Keratinocyte (primary cell): ENCODE measurements around the gene CMSS1. TPM values are rescaled to one million over a fixed set of nuclear protein-coding genes. Genes with fewer than 3 reads are reported as not detected.

Source experiments
- DNase-seq: peaks from one replicate; pipeline ENCODE4 v3.0.0-alpha.2; 2011; ENCODE audit warnings: low read depth, missing footprints, low spot score
- FAIRE-seq: peaks from 2 replicates; lab custom pipeline; 2011; peaks lifted over from hg19 to GRCh38; lab: Jason Lieb, UNC
- H2AFZ ChIP-seq: 2 replicates; pipeline ENCODE4 v1.6.0; 2012; ENCODE audit warnings: low read length, control low read depth, inconsistent platforms; ENCODE audit not compliant: control insufficient read depth
- H3K27ac ChIP-seq: 2 replicates; pipeline ENCODE4 v1.5.1; 2011; ENCODE audit warnings: low read length; ENCODE audit not compliant: control insufficient read depth, insufficient read depth
- H3K27me3 ChIP-seq: 3 replicates; pipeline ENCODE4 v1.6.0; 2011; ENCODE audit warnings: low read length; ENCODE audit not compliant: control insufficient read depth, insufficient read depth; ENCODE audit errors: extremely low read depth
- H3K36me3 ChIP-seq, 2 experiments: 2 replicates in 1 of 2; 3 replicates in 1 of 2; pipeline ENCODE4 v1.5.1; 2011; ENCODE audit warnings: low read length in 2 of 2, mild to moderate bottlenecking in 1 of 2; ENCODE audit not compliant: control insufficient read depth in 2 of 2, insufficient read depth in 2 of 2; ENCODE audit errors: extremely low read depth in 1 of 2
- H3K4me1 ChIP-seq: 3 replicates; pipeline ENCODE4 v1.5.1; 2011; ENCODE audit warnings: low read length; ENCODE audit not compliant: control insufficient read depth, insufficient read depth; ENCODE audit errors: extremely low read depth
- H3K4me2 ChIP-seq: 3 replicates; pipeline ENCODE4 v1.6.0; 2011; ENCODE audit warnings: low read depth, low read length; ENCODE audit not compliant: control insufficient read depth, insufficient read depth; ENCODE audit errors: extremely low read depth
- H3K4me3 ChIP-seq, 3 experiments: fragments of 200-600 bp in 1 of 3; sonication (generic) in 1 of 3; 2 replicates in 2 of 3; 3 replicates in 1 of 3; pipeline ENCODE4 v1.5.1; 2011 to 2016; ENCODE audit warnings: low read length in 3 of 3, mild to moderate bottlenecking in 3 of 3, control low read depth in 2 of 3, inconsistent platforms in 1 of 3, low read depth in 1 of 3, mixed read lengths in 1 of 3, mixed run types in 1 of 3, moderate library complexity in 1 of 3; ENCODE audit not compliant: control insufficient read depth in 2 of 3, insufficient read depth in 2 of 3; ENCODE audit errors: extremely low read depth in 1 of 3
- H3K79me2 ChIP-seq: 2 replicates; pipeline ENCODE4 v1.6.0; 2012; ENCODE audit warnings: low read length; ENCODE audit not compliant: control insufficient read depth, insufficient read depth
- H3K9ac ChIP-seq: 3 replicates; pipeline ENCODE4 v1.6.0; 2011; ENCODE audit warnings: low read length; ENCODE audit not compliant: control insufficient read depth, insufficient read depth; ENCODE audit errors: extremely low read depth
- H3K9me1 ChIP-seq: 3 replicates; pipeline ENCODE4 v1.6.0; 2011; ENCODE audit warnings: low read length; ENCODE audit not compliant: control insufficient read depth, insufficient read depth; ENCODE audit errors: extremely low read depth
- H3K9me3 ChIP-seq: 2 replicates; pipeline ENCODE4 v1.5.1; 2012; ENCODE audit warnings: low read depth, low read length; ENCODE audit not compliant: control insufficient read depth
- H4K20me1 ChIP-seq: 3 replicates; pipeline ENCODE4 v1.6.0; 2011; ENCODE audit warnings: low read length; ENCODE audit not compliant: control insufficient read depth, insufficient read depth; ENCODE audit errors: extremely low read depth
- CTCF ChIP-seq, 3 experiments: IDR thresholded peaks in 1 of 3; conservative IDR thresholded peaks in 1 of 3; optimal IDR thresholded peaks in 1 of 3; 2 replicates in 2 of 3; 3 replicates in 1 of 3; pipeline versions ENCODE3 to v1.5.1; 2011; ENCODE audit warnings: low read length in 3 of 3, mild to moderate bottlenecking in 3 of 3, moderate library complexity in 2 of 3, control low read depth in 1 of 3, inconsistent platforms in 1 of 3; ENCODE audit not compliant: insufficient read depth in 2 of 3; ENCODE audit errors: extremely low read depth in 1 of 3
- EZH2 ChIP-seq: IDR thresholded peaks from one replicate; pipeline ENCODE4 v1.6.1; 2012; ENCODE audit warnings: inconsistent platforms, mild to moderate bottlenecking, low read length, moderate library complexity
- dilution Hi-C: fragments of 300-500 bp; cut with MboI; formaldehyde crosslinking; loops from one replicate; pipeline ENCODE4 v1.7.0; 2020; ENCODE audit warnings: low sequenced_read_pairs; ENCODE audit not compliant: extremely low pct_ligation_motif_present
- polyA plus RNA-seq, 5 experiments: library from polyadenylated mRNA; depleted of rRNA in 3 of 5; stranded (reverse) in 3 of 5; stranded (forward) in 1 of 5; unstranded in 1 of 5; fragments of >200 nt; gene quantifications; 1 replicate in 1 of 5; 2 replicates in 3 of 5; 3 replicates in 1 of 5; pipeline versions ENCODE4 v1.2.1 to v1.2.3, GENCODE V29; 2011 to 2012; ENCODE audit warnings: missing spikeins in 2 of 5, low read depth in 1 of 5, low replicate concordance in 1 of 5

The CMSS1 gene
- polyA plus RNA-seq, 1 donor (not counting 4 experiments of a cell fraction or from before 2014, with no cell fraction given), result 37.2 TPM

- Histone ChIP-seq H3K9me1 (no peaks in the 10 kb centered on the region), H3K9me3 (no peaks in the 10 kb centered on the region), H3K4me3 (no peak overlapping the region), H3K79me2 (no peaks in the 10 kb centered on the region), H3K27ac (no peak overlapping the region), H3K4me2 (no peak overlapping the region), H3K9ac (no peak overlapping the region), H3K36me3 (no peaks in the 10 kb centered on the region), H3K27me3 (no peaks in the 10 kb centered on the region), H2AFZ (no peak overlapping the region), H4K20me1 (no peaks in the 10 kb centered on the region), H3K4me1 (no peaks in the 10 kb centered on the region)
- dilution Hi-C loops, result no loop called here
- no peak for DNase-seq
- TF ChIP-seq CTCF (optimal IDR thresholded peaks at IDR 0.05 in 1 of 3, IDR thresholded peaks at IDR 0.05 in 1 of 3, conservative IDR thresholded peaks at IDR 0.05 in 1 of 3; ENCODE audit: extremely low read depth in 1 of 3, insufficient read depth in 2 of 3, low read length in 3 of 3), result no peak
- no peak for FAIRE-seq
Measured at GRCh38 chr3:100184948-100185570, 367.4 kb downstream of the CMSS1 start.

GRCh38 chr3:100185847-100186246 lies 368.2 kb downstream of the CMSS1 start:
- H3K4me1 ChIP-seq, result no peaks in the 10 kb centered on the region
- DNase-seq (no peak), FAIRE-seq (no peak)
- H3K36me3 ChIP-seq, result no peaks in the 10 kb centered on the region
- no peak overlapping the region for H3K27ac ChIP-seq
- no peaks in the 10 kb centered on the region for H4K20me1 ChIP-seq
- no peak overlapping the region for H3K4me2 ChIP-seq
- TF ChIP-seq CTCF (optimal IDR thresholded peaks at IDR 0.05 in 1 of 3, IDR thresholded peaks at IDR 0.05 in 1 of 3, conservative IDR thresholded peaks at IDR 0.05 in 1 of 3; ENCODE audit: extremely low read depth in 1 of 3, insufficient read depth in 2 of 3, low read length in 3 of 3), result no peak
- no peak for TF ChIP-seq EZH2
- H3K9me1 ChIP-seq, result no peaks in the 10 kb centered on the region
- no peak overlapping the region for H2AFZ ChIP-seq
- no peak overlapping the region for H3K9ac ChIP-seq
- H3K4me3 ChIP-seq, result no peak overlapping the region
- H3K27me3 ChIP-seq, result no peaks in the 10 kb centered on the region
- dilution Hi-C loops, result no loop called here
- H3K9me3 ChIP-seq, result no peaks in the 10 kb centered on the region
- H3K79me2 ChIP-seq, result no peaks in the 10 kb centered on the region
